ENCODE results near the gene PAX1. TPM values are rescaled to one million over a fixed set of nuclear protein-coding genes. Genes with fewer than 3 reads are reported as not detected.

PAX1 gene
- total RNA-seq, 1 donor from 2014 or later: not detected

DNA sequence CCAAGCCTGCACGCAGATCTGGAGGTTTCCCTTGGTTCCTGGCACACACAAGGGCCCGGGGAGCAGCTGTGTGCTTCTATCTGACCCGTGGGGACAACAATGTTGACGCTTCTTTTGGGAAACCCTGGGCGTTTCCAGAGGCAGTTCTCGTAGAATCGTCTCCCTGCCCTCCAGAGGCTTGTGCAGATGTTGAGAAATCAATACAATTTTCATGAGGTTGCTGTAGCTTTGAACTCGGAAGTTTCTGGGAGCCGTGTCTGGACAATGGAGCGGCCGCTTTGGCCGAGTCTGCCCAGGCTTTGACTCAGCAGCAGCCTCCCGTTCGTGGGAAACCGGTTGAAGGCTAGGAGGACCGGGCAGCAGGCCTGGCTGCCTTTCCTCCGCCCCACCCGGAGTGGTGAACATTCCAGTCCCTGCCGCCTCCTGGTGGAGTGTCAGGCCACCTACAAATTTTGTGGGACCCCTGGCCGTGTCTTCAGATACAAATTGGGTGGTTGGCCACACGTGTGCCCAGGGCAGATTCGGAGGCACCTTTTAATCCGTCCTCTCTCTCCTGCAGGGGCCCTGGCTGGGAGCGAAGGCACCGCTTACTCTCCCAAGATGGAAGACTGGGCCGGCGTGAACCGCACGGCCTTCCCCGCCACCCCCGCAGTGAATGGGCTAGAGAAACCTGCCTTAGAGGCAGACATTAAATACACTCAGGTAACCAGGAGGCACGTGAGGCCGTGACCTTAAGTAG, 2.7 kb downstream of the PAX1 start:
- ChIA-PET POLR2A (no interaction called here), CTCF (no interaction called here)
- intact Hi-C loops (cut with micrococcal nuclease): no loop called here
- Mint-ChIP-seq H3K4me1 (no peaks in the 10 kb centered on the region), H3K27me3 (peaks cover 56% of the 10 kb centered on the region), H3K9me3 (no peaks in the 10 kb centered on the region), H3K4me3 (no peak overlapping the region), H3K36me3 (ENCODE audit: low read depth) (no peaks in the 10 kb centered on the region), H3K27ac (no peak overlapping the region)
- ATAC-seq (ENCODE audit: low read depth) (no peak), DNase-seq (no peak)
- TF ChIP-seq, protein P1, sequence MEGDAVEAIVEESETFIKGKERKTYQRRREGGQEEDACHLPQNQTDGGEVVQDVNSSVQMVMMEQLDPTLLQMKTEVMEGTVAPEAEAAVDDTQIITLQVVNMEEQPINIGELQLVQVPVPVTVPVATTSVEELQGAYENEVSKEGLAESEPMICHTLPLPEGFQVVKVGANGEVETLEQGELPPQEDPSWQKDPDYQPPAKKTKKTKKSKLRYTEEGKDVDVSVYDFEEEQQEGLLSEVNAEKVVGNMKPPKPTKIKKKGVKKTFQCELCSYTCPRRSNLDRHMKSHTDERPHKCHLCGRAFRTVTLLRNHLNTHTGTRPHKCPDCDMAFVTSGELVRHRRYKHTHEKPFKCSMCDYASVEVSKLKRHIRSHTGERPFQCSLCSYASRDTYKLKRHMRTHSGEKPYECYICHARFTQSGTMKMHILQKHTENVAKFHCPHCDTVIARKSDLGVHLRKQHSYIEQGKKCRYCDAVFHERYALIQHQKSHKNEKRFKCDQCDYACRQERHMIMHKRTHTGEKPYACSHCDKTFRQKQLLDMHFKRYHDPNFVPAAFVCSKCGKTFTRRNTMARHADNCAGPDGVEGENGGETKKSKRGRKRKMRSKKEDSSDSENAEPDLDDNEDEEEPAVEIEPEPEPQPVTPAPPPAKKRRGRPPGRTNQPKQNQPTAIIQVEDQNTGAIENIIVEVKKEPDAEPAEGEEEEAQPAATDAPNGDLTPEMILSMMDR (IDR thresholded peaks at IDR 0.05): no peak

DNA sequence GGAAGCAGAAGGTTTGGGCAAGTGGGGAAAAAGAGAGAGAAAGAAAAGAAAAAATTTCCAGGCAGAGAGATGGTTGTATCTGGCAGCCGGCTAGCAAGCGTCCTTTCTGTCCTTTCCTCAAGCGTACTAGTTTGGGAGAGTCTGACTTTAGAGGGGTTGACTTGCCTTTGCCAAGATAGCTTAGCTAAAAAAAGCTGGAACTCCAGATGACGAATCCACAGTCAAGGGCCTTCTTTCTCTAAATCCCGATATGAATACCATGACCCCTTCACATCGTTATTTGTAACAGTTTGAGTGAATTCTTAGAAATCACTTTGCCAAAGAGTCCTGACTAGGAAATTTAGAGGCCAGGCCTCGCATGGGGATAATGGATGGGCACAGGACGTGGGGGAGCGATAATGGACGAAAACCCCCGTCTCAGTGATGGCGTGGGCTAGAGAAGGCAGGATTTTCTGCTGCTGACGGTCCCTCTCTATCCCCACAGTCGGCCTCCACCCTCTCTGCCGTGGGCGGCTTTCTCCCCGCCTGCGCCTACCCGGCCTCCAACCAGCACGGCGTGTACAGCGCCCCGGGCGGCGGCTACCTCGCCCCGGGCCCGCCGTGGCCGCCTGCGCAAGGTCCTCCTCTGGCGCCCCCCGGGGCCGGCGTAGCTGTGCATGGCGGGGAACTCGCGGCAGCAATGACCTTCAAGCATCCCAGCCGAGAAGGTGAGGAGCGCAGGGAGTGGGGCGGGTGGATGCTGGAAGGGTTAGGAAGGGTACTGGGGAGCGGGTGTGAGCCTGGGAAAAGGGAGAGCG, 3.5 kb downstream of the PAX1 start:
- H3K27me3 Mint-ChIP-seq: peaks cover 54% of the 10 kb centered on the region
- intact Hi-C loops (cut with micrococcal nuclease): no loop called here
- no peak for DNase-seq
- H3K36me3 Mint-ChIP-seq (ENCODE audit: low read depth): no peaks in the 10 kb centered on the region
- H3K4me1 Mint-ChIP-seq: no peaks in the 10 kb centered on the region
- H3K4me3 Mint-ChIP-seq: no peak overlapping the region
- no peak for ATAC-seq (ENCODE audit: low read depth)
- ChIA-PET POLR2A (no interaction called here), CTCF (no interaction called here)
- TF ChIP-seq, protein P1 (IDR thresholded peaks at IDR 0.05): no peak
- no peak overlapping the region for H3K27ac Mint-ChIP-seq
- no peaks in the 10 kb centered on the region for H3K9me3 Mint-ChIP-seq

DNA sequence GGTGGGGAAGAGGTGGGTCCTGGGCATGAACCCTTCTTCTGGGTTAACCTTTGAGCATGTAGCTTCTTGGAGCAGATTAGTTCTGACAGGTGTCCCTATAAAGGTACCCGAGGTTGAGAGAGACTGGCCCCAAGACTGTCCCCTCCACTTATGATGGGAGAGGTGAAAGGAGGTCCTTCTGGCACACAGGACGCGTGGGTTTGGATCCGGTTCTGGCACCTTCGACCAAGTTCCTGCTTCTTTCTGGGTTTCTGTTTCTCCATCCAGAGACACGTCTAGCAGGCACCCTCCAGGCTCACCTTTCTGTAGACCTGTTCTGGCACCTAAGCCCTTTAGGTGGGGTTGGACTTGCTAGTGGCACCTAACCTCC, 4.1 kb downstream of the PAX1 start:
- H3K9me3 Mint-ChIP-seq: no peaks in the 10 kb centered on the region
- CTCF ChIA-PET: no interaction called here
- DNase-seq (no peak), ATAC-seq (ENCODE audit: low read depth) (no peak)
- TF ChIP-seq, protein P1 (IDR thresholded peaks at IDR 0.05): no peak
- peaks cover 50% of the 10 kb centered on the region for H3K27me3 Mint-ChIP-seq
- no peaks in the 10 kb centered on the region for H3K36me3 Mint-ChIP-seq (ENCODE audit: low read depth)
- intact Hi-C loops (cut with micrococcal nuclease): no loop called here
- no peak overlapping the region for H3K27ac Mint-ChIP-seq
- POLR2A ChIA-PET: no interaction called here
- H3K4me3 Mint-ChIP-seq: no peak overlapping the region
- no peaks in the 10 kb centered on the region for H3K4me1 Mint-ChIP-seq

DNA sequence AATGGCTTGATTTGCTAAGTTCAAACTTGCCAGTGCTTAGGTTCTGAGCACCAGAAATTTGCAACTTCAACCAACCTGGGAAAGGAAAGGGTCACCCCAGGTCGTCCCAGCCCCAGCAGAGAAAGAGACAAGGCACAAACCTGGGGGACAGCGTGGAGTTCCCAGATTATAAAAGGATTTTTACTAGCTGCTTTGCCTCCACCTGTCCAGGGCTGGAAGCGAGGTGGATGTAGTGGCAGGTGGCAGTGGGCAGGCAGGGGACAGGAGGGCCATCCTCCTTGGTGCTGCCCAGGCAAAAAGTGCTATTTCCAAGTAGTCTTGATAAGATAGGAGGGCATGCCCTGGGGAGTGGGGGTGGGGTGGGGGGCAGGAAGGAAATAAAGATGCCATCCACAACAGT, 4.9 kb downstream of the PAX1 start:
- ChIA-PET CTCF (interaction anchor here (1.5 kb wide), 1 partner anchor 9 kb away, joined by 11 read pairs; no protein-coding TSS in a partner anchor), POLR2A (no interaction called here)
- Mint-ChIP-seq H3K4me3 (no peak overlapping the region), H3K27ac (no peak overlapping the region), H3K9me3 (no peaks in the 10 kb centered on the region), H3K4me1 (no peaks in the 10 kb centered on the region), H3K27me3 (peaks cover 49% of the 10 kb centered on the region), H3K36me3 (ENCODE audit: low read depth) (no peaks in the 10 kb centered on the region)
- intact Hi-C loops (cut with micrococcal nuclease): loop anchor here (10.0 kb wide), 1 partner anchor 874 kb away; the partner anchor contains the start of gene FOXA2
- TF ChIP-seq, protein P1 (IDR thresholded peaks at IDR 0.05): no peak
- ATAC-seq (ENCODE audit: low read depth) (no peak), DNase-seq (no peak)

DNA sequence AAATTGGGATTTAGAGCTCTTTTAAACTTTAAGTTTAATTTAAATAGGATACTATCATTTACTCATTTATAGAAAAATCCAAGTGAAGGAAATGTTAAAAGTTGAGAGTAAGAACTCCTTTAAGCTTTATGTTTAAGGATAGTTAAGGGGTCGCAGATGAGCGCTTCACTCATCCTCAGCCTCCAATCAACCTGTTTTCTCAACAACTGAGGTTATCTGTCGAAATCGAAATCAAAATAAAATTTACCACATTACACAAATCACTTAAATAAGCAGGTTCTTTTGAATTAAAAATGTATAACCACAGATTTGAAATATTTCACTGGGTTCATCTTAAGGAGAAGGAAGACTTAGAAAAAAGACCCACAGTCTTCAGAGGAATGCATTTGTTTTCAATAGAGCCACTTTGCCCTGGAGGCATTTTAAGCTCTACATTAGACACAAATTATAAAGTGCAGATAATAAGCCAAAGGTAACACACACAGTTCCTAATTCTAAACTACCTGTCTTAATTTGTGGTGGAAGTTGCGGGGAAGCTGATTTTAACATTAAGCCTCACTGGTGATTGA, 5.5 kb downstream of the PAX1 start:
- DNase-seq (no peak), ATAC-seq (ENCODE audit: low read depth) (no peak)
- POLR2A ChIA-PET: no interaction called here
- Mint-ChIP-seq H3K27me3 (peaks cover 54% of the 10 kb centered on the region), H3K4me3 (no peak overlapping the region), H3K27ac (no peak overlapping the region), H3K4me1 (no peaks in the 10 kb centered on the region), H3K36me3 (ENCODE audit: low read depth) (no peaks in the 10 kb centered on the region), H3K9me3 (no peaks in the 10 kb centered on the region)
- CTCF ChIA-PET: interaction anchor here (1.5 kb wide), 1 partner anchor 9 kb away, joined by 11 read pairs; no protein-coding TSS in a partner anchor
- TF ChIP-seq, protein P1 (IDR thresholded peaks at IDR 0.05): no peak
- intact Hi-C loops (cut with micrococcal nuclease): loop anchor here (10.0 kb wide), 1 partner anchor 874 kb away; the partner anchor contains the start of gene FOXA2

Measured in activated B cell treated with CpG ODN at 0.5 μM for 24 hours (primary cell).